Measurements from ENCODE around the gene PTGES2.
"Not testable (repeated sequence)": the region's sequence is repeated elsewhere in the genome, so short reads cannot be mapped to it uniquely, and the experiment has no call there.

PTGES2 gene

DNA sequence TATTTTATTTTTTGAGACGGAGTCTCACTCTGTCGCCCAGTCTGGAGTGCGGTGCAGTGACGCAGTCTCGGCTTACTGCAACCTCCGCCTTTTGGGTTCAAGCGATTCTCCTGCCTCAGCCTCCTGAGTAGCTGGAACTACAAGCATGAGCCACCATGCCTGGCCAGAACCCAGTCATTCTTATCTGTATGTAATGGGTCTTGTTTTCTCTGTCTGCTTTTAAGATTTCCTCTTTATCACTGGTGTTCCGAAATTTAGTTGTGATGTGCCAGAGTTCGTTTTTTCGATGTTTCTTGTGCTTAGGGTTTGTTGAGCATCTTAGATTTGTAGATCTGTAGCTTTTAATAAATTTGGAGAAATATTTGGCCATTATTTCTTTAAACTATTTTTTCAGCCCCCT is 40.3 kb downstream of the PTGES2 start:
- no peak for DNase-seq

DNA sequence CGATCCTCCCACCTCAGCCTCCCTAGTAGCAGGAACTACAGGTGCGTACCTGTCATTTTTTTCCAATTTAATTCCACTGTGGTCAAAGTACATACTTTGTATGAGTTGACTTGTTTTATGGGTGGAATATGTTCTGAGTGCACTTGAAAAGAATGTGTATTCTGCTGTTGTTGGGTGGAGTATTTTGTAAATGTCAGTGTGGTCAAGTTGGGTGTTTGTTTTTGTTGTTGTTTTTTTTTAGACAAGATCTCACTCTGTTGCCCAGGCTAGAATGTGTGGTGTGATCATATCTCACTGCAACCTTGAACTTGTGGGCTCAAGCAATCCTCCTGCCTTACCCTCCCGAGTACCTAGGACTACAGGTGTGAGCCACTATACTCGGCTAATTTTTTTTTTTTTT is 41.6 kb downstream of the PTGES2 start:
- DNase-seq, result no peak

DNA sequence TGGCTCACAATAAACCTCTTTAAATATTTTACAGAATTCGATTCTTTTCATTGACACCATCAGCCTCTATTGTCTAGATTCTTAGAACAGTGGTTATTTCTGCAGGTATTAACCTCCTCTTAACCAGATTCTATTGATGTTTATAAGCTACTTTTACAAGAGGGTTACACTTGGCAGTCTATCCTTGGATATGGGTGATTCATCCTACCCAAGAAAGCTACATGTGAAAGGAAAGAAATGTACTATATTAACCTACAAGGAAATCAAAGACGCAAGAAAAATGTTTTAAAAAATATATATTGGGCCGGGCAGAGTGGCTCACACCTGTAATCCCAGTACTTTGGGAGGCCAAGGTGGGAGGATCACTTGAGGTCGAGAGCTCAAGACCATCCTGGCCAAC is 42.8 kb downstream of the PTGES2 start:
- DNase-seq, result no peak

DNA sequence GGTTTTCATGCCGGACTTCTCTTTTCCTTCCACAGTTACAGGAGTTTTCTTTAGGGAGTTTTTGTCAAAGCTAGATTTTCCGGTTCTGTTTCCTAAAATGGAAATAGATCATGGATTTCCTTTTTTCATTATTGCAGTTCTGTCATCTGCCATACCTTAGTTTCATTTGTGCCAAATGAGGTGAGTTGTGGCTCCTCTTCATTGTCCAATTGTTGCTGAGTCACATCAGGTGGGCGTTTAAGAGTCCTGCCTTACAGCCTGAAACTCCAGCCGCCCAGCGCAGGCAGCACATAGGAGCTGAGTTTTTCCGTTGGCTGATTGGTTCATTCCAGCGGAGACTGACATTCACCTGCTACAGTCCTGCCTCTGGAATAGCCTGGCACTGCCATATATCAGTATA is 45.4 kb downstream of the PTGES2 start:
- DNase-seq, result no peak

DNA sequence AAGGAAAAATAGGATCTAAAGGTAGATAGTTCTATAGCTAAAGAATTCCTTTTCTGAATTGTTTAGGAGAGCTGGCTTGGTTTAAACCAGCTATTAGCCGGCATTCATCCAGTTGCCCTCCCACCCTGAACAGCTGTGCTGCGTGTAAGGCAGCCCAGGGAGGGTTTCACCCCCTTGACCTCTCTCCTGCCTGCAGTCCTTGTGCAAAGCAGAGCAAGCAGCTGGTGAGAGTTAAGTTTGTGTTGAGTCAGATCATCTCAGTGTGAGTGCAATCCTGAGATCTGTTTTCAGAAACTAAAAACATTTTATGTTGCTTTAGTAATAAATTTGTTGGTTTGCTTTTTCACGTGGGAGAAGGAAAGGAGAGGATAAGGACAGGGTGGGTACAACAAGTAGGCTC is 46.5 kb downstream of the PTGES2 start:
- DNase-seq, result peak; percentile 85

DNA sequence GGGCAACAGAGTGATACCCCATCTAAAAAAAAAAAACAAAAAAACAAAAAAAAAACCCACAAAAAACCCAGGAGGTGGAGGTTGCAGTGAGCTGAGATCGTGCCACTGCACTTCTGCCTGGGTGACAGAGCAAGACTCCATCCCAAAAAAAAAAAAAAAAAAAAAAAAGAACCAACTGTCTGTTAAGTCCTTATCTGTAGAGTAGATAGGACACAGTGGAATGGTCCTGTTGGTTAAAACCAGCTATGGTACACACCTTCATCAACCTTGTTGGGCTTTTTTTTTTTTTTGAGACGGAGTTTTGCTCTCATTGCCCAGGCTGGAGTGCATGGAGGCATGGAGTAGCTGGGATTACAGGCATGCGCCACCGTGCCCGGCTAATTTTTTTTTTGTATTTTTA is 47.3 kb downstream of the PTGES2 start:
- DNase-seq, result no peak

DNA sequence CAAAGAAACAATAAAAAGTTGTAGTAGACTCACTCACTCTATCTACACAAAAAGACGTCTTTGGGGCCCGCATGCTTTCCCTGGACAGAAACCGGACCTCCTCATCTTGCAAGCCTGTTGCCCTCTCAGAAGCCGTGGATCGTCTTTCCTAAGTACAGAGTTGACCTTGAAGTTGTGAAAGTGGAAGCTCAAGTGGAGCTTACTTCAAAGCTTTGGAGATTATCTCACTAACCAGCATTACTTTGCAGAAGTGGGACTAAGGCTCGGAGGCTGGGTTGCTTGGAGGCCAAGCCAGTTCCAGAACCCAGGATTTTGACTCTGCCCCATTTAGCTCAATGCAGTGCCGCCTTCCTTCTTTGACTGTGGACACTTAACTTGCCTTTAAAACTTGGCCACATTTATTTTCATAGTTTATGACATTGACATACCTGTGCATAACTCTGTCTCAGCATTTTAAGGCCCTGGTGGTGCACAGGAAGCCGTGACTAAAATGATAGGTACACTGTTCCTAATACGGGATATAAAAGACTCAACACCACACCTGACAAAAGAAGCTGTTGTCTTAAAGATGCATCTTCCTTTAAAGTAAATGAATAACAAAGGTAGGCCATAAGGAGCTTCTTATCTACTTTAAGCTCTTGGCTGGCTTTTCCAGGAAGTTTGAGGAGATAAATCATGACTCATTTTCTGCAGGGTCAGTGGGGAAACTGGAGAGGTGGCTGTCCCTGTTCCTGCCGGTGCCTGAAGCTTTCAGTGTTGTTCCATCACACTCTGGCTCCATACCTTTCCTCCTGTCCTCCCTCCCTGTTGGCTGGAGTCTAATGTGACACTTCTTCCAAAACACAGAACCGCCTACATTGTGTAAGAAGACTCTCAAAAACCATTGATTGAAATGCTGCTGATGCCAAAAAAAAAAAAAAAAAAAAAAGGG is 48.8 kb downstream of the PTGES2 start:
- no peak for DNase-seq

DNA sequence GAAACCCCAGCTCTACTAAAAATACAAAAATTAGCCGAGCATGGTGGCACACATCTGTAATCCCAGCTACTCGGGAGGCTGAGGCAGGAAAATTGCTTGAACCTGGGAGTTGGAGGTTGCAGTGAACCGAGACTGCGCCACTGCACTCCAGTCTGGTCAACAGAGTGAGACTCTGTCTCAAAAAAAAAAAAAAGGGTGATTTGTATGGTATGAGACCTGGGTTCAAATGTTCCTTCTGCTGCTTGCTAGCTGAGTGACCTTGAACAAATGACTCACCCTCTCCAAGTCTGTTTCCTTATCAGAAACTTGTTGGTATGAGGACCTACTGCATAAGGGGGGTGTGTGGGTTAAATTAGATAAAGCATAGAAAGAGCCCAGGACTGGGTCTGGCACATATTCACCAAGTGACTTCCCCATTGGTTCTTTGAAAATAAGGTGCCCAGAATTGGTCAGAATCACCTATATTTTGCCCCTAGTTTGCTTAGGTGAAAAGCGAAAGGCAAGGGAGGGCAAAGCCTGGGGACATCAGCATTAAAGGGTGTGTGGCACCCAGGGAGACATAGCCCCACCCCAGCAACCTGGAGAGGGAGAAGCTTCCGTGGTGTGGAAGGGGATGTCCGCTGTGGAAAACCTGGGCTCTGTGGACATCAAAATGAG is 49.6 kb downstream of the PTGES2 start:
- no peak for DNase-seq

DNA sequence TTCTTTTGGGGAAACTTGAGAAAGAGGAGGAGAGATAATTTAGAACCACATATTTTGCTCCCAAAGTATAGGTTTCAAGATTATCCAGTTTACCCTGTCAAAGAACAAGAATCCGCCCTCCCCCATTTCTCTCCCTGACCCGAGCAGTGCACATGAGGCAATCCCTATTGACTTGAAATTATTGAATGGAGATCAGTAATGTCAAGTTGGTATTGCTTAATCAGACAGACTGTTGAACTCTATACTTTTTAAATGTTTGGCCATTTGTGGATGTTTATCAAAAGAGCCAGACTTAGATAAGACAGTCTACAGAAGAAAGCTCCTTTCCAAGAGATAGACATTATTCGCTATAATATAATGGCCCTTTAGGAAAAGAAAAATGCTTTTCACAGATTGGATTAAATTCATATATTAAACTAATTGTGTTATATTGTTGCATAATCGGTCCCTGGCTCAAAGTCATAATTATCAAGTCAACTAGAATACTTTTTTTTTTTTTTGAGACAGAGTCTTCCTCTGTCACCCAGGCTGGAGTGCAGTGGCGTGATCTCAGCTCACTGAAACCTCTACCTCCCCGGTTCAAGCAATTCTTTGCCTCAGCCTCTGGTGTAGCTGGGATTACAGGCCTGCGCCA is 54.2 kb downstream of the PTGES2 start:
- no peak for DNase-seq

DNA sequence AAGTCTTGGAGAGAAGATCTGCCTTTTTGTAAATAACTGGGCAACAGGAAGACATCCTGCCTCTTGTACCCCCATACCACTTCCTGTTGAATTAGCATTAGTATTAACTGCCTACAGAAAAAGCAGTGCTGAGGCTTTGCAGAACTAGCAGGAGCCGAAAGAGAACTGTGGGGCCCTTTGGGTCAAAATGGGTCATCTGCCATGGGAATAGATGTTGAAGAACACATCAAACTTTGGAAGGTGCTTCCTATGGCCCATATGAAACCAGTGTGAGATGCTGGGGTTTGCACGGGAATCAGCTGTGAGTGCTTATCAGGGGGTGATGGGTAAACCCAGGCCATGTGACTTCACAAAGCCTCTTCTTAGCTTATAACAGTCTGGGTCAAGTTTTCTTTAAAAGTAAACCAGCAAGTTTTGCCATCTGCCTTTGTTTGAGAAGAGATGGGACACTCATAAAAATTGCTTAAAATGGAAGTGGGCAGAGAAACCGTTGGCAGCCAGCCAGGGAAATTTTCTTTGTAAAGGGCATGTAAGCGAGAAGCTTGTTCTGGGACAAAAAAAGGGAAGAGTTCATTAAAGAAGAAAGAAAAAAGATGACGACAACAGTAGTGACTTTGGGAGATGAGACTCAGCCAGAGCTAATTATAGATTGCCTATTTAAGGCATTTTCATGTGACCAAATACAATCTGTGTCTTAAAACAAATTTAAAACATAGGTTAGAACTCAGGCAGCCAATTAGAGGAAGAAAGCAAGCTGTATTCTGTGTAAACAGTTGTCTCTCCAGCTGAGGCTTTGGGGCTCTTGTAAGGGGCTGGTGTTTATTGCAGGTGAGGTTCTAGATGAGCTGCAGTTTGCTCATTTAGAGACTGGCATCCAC is 55.1 kb downstream of the PTGES2 start:
- DNase-seq, result peak; percentile 70

DNA sequence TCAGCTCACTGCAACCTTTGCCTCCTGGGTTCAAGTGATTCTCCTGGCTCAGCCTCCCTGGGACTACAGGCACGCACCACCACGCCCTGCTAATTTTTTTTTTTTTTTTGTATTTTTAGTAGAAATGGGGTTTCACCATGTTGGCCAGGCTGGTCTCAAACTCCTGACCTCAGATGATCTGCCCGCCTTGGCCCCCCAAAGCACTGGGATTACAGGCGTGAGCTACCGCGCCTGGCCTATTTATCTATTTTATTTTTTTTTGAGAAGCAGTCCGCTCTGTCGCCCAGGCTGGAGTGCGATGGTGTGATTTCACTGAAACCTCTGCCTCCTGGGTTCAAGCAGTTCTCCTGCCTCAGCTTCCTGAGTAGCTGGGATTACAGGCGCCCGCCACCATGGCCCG is 56.1 kb downstream of the PTGES2 start:
- not testable (repeated sequence) for DNase-seq

DNA sequence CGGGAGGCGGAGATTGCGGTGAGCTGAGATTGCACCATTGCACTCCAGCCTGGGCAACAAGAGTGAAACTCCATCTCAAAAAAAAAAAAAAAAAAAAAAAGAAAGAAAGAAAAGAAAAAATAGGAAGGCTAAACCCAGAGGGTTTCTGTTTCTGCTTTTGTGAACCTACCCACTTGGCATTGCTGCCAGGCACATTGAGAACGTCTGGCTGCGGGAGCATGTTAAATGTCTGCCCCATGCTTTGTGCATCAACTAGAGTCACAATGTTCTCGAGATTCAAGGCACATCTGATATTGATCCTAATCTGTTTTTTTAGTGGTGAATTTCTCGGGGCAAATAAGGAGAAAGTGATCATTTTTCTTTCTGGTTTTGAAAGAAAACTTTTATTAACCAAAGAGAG is 56.7 kb downstream of the PTGES2 start:
- DNase-seq, result no peak

Measured in fibroblast of skin of abdomen (primary cell).